ENCODE results near the gene SIGLEC5.
"Not testable (repeated sequence)": the region's sequence is repeated elsewhere in the genome, so short reads cannot be mapped to it uniquely, and the experiment has no call there.

SIGLEC5 gene

GRCh38 chr19:51630315-51630714, at the start of gene SIGLEC5:
Gene SIGLEC5 (minus strand): TSS chr19:51630401. CDS start chr19:51630335, 66 bp downstream.
- not testable (repeated sequence) for DNase-seq (ENCODE audit: low read depth, low spot score)

DNA sequence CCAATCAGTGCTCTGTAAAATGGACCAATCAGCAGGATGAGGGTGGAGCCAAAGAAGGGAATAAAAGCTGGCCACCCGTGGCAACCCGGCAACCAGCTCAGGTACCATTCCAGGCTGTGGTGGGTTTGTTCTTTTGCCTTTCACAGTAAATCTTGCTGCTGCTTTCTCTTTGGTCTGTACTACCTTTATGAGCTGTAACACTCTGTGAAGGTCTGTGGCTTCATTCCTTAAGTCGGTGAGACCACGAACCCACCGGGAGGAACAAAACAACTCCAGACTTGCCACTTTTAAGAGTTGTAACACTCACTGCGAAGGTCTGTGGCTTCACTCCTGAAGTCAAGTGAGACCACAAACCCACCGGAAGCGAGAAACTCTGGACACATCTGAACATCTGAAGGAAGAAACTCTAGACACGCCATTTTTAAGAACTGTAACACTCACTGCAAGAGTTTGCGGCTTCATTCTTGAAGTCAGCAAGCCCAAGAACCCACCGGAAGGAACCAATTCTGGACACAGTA, 46.4 kb upstream of the SIGLEC5 start:
- no peak for DNase-seq (ENCODE audit: low read depth, low spot score)

- DNase-seq (ENCODE audit: low read depth, low spot score), result not testable (repeated sequence)
Observed at GRCh38 chr19:51675911-51676565, 45.8 kb upstream of the SIGLEC5 start.

DNA sequence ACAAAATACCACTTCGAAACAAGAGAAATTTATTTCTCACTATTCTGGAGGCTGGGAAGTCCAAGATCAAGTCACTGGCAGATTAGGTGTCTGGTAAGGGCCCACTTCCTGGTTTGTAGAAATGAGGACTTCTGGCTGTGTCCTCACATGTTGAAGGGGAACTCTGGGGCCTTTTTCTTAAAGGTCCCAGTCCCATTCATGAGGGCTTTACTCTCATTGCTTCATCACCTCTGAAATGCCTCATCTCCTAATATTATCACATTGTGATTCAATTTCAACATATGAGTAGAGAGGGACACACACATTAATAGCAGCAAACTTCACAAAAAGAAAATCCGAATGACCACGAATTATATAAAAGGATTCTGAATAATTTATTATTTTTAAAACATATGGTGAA, 38.0 kb upstream of the SIGLEC5 start:
- DNase-seq (ENCODE audit: low read depth, low spot score), result no peak

DNA sequence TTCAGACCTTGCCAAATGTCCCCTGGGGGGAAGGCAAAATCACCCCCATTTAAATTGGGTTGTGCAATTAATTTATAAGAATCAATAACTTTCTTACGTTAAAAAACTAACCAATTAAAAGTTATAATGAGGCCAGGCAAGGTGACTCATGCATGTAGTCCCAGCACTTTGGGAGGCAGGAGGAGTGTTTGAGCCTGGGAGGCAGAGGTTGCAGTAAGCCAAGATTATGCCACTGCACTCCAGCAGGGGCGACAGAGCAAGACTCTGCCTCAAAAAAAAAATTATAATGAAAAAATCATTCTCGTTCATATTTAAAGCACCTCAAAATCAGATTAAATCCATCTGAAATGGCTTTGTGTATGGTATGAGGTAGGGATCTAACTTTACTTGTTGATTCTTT, 34.8 kb upstream of the SIGLEC5 start:
- no peak for DNase-seq (ENCODE audit: low read depth, low spot score)

- DNase-seq (ENCODE audit: low read depth, low spot score), result no peak
Observed at GRCh38 chr19:51664131-51664530, 33.9 kb upstream of the SIGLEC5 start.

DNA sequence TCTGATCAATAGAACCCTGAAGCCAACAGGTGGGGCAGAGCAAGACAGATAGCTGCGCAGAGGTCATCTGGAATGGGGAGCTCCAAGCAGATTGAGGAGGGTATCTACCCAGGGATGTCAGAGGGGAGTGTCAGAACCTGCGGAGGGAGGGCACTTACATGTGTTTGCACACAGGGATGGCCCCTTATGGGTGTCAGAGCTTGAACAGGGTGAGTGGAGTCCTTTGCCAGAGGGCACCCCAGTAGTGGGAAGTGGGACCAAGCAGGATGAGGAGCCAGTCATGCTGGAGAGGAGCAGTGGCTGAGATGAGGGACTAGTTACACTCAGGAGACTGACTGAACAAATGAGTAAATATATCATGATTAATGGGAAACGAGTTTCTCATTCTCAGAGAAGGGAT, 33.4 kb upstream of the SIGLEC5 start:
- DNase-seq (ENCODE audit: low read depth, low spot score), result no peak

DNA sequence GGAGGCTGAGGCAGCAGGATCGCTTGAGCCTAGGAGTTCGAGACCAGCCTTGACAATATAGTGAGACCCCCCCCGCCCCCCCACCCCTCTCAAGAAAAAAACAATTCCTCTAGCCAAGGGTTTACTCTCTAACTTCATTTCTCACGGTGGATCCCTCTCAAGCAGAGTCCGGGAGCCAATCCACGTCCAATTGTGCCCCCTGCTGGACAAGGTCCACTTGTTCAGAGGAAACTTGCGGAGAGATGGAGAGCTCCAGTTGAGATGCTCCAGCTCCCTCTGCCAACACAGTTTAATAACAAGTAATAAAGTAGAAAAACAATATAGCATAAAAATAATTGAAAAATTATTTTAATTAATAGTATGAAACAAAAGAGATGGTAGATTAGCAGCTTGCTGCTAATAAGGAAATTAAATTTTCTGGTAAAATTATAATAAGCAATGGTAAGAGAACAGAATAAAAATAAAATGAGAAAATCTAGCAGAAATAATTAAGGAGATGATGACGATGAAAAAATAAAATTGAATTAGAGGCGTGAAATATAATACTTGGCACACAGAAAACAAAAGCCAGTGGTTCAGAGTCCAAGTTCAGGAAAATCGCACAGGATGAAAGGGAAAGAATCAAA, 30.9 kb upstream of the SIGLEC5 start:
- DNase-seq (ENCODE audit: low read depth, low spot score), result peak; percentile 37

GRCh38 chr19:51654783-51655182, 24.6 kb upstream of the SIGLEC5 start:
- DNase-seq (ENCODE audit: low read depth, low spot score), result no peak

- DNase-seq (ENCODE audit: low read depth, low spot score), result no peak
Observed at GRCh38 chr19:51653162-51653561, 23.0 kb upstream of the SIGLEC5 start.

- no peak for DNase-seq (ENCODE audit: low read depth, low spot score)
Observed at GRCh38 chr19:51652266-51652665, 22.1 kb upstream of the SIGLEC5 start.

- DNase-seq (ENCODE audit: low read depth, low spot score), result no peak
Observed at GRCh38 chr19:51651216-51651846, 21.1 kb upstream of the SIGLEC5 start.

DNA sequence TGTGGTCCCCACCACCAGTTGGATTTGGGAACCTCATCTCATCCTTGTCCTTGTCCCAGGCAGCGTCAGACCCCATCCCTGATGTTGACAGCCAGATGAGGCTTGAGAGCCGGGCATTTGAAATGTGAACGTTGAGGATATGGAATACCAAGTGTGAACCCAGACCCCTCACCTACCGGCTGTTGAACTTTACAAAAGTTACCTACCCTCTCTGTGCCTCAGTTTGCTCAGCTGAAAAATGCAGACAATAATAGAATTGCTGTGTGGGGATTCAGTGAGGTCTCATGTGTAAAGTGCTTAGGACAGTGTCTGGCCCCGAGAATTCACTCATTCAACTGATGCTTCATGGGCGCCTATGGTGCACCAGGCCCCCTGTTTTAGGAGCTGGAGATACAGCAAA, 17.1 kb upstream of the SIGLEC5 start:
- DNase-seq (ENCODE audit: low read depth, low spot score), result no peak

- DNase-seq (ENCODE audit: low read depth, low spot score), result not testable (repeated sequence)
Observed at GRCh38 chr19:51646730-51647129, 16.5 kb upstream of the SIGLEC5 start, which contains the start of gene SIGLEC14. Gene SIGLEC14 (minus strand): TSS chr19:51646825. CDS start chr19:51646759, 66 bp downstream.

- no peak for DNase-seq (ENCODE audit: low read depth, low spot score)
Observed at GRCh38 chr19:51644636-51645271, 14.6 kb upstream of the SIGLEC5 start.

DNA sequence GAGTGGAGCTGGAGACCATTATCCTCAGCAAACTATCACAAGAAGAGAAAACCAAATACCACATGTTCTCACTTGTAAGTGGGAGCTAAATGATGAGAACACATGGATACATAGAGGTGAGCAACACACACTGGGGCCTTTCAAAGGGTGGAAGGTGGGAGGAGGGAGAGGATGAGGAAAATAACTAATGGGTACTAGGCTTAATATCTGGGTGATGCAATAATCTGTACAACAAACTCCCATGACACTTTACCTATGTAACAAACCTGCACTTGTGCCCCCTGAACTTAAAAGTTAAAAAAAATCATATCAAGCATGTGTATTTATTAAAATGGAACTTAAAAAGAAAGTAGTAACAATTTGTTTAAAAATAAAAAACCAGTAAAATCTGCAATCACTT, 11.4 kb upstream of the SIGLEC5 start:
- DNase-seq (ENCODE audit: low read depth, low spot score), result no peak

GRCh38 chr19:51640386-51640785, 10.2 kb upstream of the SIGLEC5 start:
- DNase-seq (ENCODE audit: low read depth, low spot score), result no peak

DNA sequence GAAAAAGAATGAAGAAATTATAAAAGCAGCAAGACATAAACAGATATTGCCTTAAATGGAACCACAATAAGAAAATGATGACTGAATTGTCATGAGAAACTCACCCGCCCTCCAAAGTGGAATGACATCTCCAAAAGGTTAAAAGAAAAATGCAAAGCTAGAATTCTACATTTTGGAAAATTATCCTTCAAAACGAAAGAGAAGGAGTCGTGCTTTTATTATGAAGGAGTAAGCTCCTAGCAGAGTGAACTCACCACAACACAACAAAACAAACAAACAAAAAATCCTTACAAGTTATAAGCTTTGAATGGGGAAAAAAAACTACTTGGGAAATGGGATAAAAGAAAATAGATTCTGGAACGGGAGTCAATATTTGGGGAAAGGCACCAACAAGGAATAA, 9.7 kb upstream of the SIGLEC5 start:
- DNase-seq (ENCODE audit: low read depth, low spot score), result no peak

DNA sequence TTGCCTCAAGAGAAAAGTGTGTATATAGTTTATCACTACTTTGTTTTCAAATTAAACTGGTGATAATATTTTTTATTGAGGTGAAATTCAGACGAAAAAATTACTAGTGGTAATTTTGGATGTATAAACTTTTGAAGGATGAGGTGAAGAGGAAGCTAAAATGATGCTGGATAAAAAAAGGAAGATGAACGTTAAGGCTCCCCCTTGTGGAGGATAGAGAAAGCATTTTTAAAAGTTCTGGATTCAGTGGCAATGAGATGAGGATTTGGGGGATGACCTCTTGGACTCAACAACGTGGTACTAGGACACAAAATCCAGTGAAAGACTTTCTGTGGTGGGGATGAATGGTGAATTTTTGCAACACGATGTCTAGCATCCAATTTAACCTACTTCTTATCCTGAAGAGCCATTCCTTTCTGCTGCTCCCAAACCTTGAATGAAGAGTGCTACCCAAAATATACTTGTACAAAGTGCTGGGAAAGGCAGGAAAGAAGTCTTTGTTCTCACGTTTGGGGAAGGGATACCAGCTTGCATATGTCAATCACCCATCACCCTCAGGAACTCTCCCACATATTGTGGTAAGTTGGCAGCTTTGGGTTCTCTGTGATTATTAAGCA, 7.3 kb upstream of the SIGLEC5 start:
- no peak for DNase-seq (ENCODE audit: low read depth, low spot score)

DNA sequence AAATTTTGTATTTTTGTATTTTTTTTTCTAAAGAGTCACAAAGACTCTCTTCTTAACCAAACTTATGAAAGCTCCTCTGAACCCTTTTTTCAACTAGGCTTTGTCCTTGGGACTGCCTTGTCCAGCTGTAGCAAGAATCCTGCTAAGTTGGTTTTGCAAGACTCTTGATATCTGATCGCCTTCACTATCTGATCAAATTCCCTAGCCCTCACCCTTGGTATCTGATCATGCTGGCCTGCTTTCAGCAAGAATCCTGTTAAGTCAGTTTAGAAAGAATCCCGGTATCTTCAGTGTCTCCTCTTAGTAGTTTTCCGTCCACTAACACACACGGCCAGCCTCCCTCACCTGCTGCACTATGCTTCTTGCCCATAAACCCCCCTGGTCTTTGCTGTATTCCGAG, 1.9 kb upstream of the SIGLEC5 start:
- no peak for DNase-seq (ENCODE audit: low read depth, low spot score)

DNA sequence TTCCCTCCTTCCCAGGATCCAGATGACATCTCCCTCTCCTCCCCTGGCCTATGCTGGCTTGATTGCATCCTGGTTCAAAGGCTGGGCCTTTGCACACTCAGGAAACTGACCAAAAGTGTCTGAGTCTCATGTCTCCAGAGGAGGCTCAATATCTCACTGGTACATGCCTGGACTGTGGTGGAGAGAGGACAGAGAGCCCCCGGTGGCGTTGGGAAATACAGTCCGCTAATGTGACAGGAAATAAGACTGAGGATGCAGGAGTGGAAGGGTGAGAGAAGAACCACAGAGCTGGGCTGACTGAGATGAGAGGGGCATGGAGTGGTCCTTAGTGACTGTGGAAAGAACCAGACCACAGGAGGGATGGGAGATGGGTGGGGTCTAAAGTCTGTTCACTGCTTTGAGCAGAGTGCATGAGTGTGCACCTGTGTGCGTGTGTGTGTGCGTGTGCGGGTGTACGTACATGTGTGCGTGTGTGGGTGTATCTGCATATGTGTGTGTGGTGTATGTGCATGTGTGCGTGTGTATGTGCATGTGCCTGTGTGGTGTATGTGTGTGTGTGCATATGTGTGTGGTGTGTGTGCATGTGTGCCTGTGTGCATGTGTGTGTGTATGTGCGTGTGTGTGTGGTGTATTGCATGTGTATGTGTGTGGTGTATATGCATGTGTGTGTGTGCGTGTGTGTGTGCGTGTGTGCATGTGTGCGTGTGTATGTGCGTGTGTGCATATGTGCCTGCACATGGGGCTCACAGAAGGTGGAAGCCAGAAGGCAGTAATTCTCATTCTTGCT, 1.9 kb downstream of the SIGLEC5 start:
- no peak for DNase-seq (ENCODE audit: low read depth, low spot score)

Data from smooth muscle cell of the brain vasculature (primary cell).